ENCODE data around the gene CABLES2.

Gene CABLES2

GRCh38 chr20:62368976-62369814, 37.9 kb downstream of the CABLES2 start:
- no peak for DNase-seq

GRCh38 chr20:62368392-62368975, 38.6 kb downstream of the CABLES2 start:
- no peak for DNase-seq

- DNase-seq, result peak; percentile 80
These were observed 39.3 kb downstream of the CABLES2 start for GRCh38 chr20:62367633-62368391.

DNA sequence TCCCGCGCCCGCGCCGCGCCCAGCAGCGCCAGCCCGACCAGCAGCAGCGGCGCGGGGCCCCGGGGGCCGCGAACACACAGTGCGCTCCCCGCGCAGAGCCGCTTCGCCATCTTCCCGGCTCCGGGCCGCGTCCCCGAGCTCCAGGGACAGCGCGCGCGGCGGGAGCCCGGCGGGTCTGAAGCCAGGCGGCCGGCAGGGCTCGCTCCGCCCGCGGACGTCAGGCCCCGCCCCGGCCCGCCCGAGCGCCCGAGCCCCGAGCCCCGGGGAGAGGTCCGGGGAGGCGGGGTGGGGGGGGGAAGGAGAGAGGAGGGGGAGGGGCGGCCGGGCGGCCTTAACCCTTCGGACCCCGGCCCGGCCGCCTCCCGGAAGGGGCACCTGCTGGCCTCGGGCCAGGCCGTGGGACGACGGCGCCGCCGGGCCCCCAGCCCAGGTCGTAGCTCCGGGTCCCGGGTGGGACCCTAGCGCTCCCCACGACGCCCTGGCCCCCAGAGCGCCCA, 39.9 kb downstream of the CABLES2 start, which contains the start of gene LAMA5:
Gene LAMA5, minus strand, starts transcription at position 177 of the 497 bp plus-strand sequence. Its CDS starts 67 bp downstream, at position 110.
- DNase-seq, result no peak

DNA sequence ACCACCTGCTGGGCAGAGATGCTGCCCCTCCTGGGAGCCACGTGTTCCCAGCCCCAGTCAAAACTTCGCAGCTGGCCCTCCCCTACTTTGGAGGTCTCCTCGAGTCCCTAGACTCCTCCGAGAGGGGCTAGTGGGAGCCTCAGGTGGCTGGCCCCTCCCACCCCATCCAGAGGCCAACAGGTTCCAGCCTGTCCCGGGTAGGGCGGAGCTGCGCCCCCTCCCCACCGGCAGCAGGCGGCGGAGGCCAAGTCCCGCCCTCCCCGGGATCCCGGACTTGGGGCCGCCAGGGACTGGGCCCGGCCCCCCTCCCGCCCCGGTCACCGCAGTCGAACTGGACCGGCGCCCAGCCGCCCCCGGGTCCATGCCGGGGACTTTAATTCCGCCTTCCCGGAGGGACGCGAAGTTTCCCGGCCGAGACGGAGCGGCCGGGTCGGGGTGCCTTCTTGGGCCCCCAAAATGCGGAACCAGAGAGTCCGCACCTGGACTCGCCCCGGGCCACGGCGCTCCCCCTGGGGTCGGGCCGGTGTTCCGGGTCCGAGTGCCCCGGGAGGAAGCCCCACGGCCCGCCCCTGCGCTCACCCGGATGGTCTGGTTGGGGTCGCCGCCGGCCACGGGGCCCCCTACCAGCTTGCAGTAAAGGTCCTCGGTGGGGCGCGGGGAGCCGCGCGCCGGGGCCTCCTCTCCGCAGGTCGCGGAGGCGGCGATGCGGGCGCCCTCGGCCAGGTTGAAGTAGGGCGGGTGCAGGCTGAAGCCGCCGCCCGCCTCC, 40.5 kb downstream of the CABLES2 start:
- no peak for DNase-seq

DNA sequence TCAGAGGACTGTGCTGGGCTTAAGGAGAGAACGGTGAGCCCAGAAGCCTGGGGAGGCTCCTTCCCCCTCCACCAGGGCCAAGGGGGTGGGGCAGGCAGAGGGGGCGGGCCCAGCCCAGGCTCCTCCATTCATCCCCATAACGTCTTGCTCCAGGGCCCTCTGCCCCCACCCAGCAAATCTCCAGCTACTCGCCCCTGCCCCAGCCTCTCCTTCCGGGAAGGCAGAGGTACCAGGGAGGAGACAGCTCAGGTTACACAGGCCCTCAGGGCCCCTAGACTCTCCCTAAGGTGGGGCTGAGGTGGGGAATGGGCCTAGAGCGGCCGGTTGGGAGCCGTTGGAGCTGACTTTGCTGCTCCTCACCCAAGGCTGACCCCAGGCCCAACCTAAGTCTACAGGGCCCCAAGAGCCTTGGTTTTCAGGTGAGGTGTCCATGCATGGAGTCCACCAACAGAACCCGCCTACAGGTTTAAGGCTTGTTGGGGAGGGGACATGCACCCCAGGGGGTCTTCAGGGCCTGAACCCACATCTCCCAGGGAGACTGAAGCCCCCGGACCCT, 41.2 kb downstream of the CABLES2 start:
- no peak for DNase-seq

GRCh38 chr20:62364911-62365736, 42.0 kb downstream of the CABLES2 start:
- no peak for DNase-seq

DNA sequence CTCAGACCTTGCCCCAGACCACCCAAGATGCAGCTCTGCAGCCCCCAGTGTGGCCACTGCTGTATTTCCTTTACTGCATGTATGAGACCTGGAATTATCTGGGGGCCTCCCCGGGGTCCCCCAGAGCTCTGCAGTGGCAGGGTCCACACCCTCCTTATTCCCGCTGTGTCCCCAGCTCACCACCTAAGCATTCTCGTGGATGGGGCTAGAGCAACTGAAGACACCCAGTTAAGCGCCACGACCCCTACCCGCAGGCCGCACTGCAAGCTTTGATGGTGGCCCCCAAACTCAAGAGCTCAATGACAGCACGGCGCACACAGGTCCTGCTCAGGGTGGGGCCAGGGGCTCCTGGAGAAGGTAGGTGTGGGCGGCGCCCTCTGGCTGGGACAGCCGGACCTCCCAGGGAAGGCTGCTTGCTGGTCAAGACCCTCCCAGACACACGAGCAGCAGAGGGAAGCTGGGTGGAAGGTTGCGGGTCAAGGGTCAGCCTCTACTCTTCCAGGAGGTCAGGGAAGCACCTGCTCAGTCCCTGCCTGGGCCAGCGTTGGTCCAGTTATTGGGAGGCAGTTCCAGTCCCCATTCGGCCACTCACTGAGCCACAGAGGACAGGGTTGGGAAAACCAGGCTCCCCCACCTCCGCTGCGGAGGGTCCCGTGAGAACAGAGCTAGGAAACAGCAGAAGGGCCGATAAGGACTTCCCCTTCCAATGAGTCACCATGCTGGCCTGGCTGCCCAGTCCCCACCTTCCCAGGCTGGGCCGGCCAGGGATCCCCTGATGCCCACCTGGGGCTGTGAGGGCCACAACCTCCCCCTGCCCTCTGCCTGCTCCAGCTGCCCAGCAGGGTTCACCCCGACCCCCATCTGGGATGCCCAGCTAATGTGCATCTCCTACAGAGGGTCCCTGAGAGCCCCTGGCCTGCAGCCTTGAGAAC, 42.9 kb downstream of the CABLES2 start:
- no peak for DNase-seq

GRCh38 chr20:62362991-62363919, 43.8 kb downstream of the CABLES2 start:
- DNase-seq, result peak; percentile 71

- no peak for DNase-seq
These were observed 44.5 kb downstream of the CABLES2 start for GRCh38 chr20:62362590-62362940.

DNA sequence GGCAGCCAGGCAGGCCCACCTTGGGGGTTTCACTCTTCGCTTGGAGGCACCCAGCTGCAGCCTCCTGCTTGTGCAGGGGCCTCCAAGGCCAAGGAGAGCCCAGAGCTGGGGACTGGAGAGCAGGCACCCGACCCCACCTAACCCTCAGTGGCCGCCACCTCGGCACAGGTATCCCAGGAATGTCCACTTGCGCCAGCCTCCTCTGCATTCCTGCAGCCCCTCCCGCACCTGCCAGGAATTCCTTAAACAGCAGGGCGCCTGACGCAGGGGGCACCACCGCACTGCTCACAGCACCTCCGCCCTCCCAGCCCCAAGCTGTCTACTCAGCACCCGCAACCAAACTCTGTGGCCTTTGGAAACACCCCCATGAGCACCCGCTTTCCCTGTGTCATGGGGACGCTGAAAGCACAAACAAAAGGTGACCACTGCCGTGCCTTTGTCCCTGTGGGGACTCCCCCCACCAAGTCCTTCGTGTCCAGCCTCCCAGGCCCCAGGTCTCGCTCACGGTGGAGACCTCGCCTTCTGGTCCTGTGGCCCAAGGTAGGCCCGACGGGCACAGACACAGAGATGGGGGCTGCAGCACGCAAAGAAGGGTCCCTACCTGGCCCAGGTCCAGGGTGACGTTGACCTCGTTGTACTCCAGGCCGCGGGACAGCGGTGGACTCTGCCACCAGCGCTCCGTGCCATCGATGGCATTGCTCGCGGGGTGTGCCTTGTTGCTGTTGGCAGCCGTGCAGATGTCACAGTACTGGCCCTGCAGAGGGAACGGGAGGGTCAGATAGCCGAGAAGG, 45.1 kb downstream of the CABLES2 start:
- DNase-seq, result no peak

DNA sequence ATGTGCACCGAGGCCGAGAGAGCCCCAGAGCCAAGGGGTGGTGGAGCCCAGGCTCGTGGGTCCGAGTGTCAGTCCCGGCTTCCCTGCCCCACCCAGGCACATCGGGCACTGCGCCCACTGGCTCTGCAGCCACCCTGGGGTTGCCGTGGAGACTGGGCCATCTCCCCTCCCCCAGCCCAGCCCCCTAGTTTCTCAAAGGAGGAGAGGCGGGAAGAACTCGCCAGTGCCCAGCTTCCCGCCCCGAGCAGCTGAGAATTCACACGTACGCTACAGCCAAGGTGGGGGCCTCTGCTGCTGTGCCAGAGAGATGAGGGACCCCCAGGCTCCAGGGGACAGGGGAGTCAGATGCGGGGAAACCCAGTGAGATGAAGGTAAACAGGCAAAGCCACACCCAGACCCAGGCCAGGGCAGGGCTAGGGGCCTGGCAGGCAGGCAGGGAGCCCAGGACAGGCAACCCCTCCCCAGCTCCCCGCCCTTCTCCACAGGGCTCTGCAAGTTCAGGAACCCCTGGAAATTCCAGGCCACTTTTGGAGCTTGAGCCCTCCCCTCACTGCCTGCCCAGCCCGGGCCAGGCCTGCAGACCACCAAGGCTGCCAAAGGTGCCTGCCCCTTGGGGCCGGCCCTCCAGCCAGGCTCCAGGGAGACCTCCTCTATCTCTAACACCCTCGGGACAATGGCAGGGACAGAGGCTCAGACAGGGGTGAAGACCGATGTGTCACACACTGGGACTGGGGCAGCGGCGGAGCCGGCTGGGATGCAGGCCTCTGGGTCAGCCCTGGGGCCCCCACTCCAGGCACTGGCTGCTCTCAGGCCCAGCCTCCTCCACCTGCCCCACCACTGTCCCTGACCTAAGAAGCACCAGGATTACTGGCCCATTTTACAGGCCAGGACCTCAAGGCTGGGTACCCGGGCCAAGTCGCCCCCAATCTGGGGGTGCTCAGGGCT, 46.0 kb downstream of the CABLES2 start:
- peak; percentile 49 for DNase-seq

GRCh38 chr20:62359491-62360121, 47.5 kb downstream of the CABLES2 start:
- DNase-seq, result no peak

GRCh38 chr20:62359043-62359490, 48.0 kb downstream of the CABLES2 start:
- no peak for DNase-seq

DNA sequence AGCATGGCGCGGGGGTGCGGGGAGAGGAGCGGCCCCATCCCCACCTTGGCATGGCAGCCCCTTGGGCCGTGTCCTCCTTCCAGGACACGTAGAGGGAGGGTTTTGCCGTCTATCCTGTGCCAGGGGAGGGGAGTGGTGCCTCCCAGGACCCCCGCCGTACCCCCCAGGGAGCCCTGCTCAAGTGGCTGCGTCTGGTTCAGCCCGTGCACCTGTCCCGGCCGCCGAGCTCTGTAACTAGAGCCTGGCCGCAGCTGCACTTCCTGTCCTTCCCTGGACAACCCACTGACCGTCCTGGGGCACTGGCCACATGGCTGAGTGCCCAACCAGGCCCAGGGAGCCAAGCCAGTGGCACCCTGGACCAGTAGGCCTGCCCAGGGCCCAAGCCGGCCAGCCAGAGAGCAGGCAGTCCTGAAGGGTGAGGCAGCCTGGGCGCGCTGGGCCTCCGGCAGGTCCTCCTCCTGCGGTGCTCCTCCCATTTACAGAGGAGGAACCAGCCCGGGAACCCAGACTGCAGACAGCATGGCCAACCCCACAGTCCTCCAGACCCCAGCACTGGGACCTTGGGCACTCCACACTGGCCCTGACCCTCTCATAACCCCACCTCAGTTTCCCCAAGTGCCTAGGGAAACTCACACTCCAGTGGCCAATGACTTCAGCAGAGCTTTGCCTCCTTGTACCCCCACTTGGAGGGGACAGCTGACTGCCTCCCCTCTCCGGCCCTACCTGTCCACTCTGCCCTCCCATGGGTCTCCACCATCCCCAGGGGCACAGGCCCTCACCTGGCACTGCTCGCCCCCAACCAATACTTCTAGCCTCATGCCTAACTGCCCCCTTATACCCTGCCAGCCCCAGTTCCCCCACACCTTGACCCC, 48.7 kb downstream of the CABLES2 start:
- DNase-seq, result no peak

Data from NCI-H446 treated with DMSO at 0.1 percent for 48 hours (cell line).